Smooth muscle cell (in vitro differentiated cells): ENCODE measurements around the gene NRCAM. TPM values are rescaled to one million over a fixed set of nuclear protein-coding genes. Genes with fewer than 3 reads are reported as not detected.

Experiments used
- DNase-seq: peaks from one replicate; lab custom pipeline; 2025; ENCODE audit not compliant: unreplicated experiment; lab: John Stamatoyannopoulos, UW
- H2AFZ ChIP-seq: fragments of 200-600 bp; sonication (generic); 2 replicates; pipeline ENCODE4 v1.6.0; 2016; ENCODE audit warnings: antibody characterized with exemption, low read depth, mild to moderate bottlenecking
- H3F3A ChIP-seq: fragments of 200-600 bp; sonication (generic); 2 replicates; pipeline ENCODE4 v1.6.0; 2017; ENCODE audit warnings: antibody characterized with exemption, low read depth
- H3K27ac ChIP-seq: fragments of 200-600 bp; sonication (generic); 2 replicates; pipeline ENCODE4 v1.5.1; 2016; ENCODE audit warnings: low read depth, mild to moderate bottlenecking
- H3K27me3 ChIP-seq: fragments of 200-600 bp; sonication (generic); 2 replicates; pipeline ENCODE4 v1.6.1; 2016; ENCODE audit warnings: low read depth, mild to moderate bottlenecking
- H3K36me3 ChIP-seq: fragments of 200-600 bp; sonication (generic); 2 replicates; pipeline ENCODE4 v1.5.1; 2016; ENCODE audit warnings: low read depth
- H3K4me1 ChIP-seq: fragments of 200-600 bp; sonication (generic); 2 replicates; pipeline ENCODE4 v1.5.1; 2016; ENCODE audit warnings: low read depth
- H3K4me2 ChIP-seq: fragments of 200-600 bp; sonication (generic); 2 replicates; pipeline ENCODE4 v1.6.0; 2016; ENCODE audit warnings: mild to moderate bottlenecking
- H3K4me3 ChIP-seq: fragments of 200-600 bp; sonication (generic); 2 replicates; pipeline ENCODE4 v1.5.1; 2016; ENCODE audit warnings: mild to moderate bottlenecking
- H3K79me2 ChIP-seq: fragments of 200-600 bp; sonication (generic); 2 replicates; pipeline ENCODE4 v1.6.0; 2016; ENCODE audit warnings: low read depth, mild to moderate bottlenecking
- H3K9ac ChIP-seq: fragments of 200-600 bp; sonication (generic); 2 replicates; pipeline ENCODE4 v1.6.0; 2016; ENCODE audit warnings: low read depth
- H3K9me3 ChIP-seq: fragments of 200-600 bp; sonication (generic); replicated peaks from 2 replicates; pipeline ENCODE4 v1.5.1; 2016; ENCODE audit warnings: low read depth
- H4K20me1 ChIP-seq: fragments of 200-600 bp; sonication (generic); 2 replicates; pipeline ENCODE4 v1.6.0; 2016; ENCODE audit warnings: low read depth
- WGBS: methylation state at CpG from one replicate; pipeline ENCODE4 v1.1.7; 2016; ENCODE audit warnings: low lambda C conversion rate; 5-methylcytosine and 5-hydroxymethylcytosine counted together
- polyA plus RNA-seq: library from polyadenylated mRNA; unstranded; fragments of >200 nt; fragmentation: Nextera tagmentation; extraction: Ambion mirVana; gene quantifications from 2 replicates; pipeline ENCODE4 v1.2.1, GENCODE V29; 2016
- total RNA-seq: library from RNA; depleted of rRNA; stranded (reverse); fragments of >200 nt; gene quantifications from 2 replicates; pipeline ENCODE4 v1.2.3, GENCODE V29; 2014
- TF ChIP-seq, protein P1 (sequence below): fragments of 200-600 bp; sonication (generic); IDR thresholded peaks from 2 replicates; pipeline ENCODE4 v1.5.1; 2017; ENCODE audit warnings: borderline replicate concordance, mild to moderate bottlenecking, antibody characterized with exemption; ENCODE audit not compliant: insufficient read depth, poor library complexity, severe bottlenecking

The NRCAM gene
- total and polyA plus RNA-seq, 2 experiments from 2014 or later, result 0.49 TPM; not detected in 1

DNA sequence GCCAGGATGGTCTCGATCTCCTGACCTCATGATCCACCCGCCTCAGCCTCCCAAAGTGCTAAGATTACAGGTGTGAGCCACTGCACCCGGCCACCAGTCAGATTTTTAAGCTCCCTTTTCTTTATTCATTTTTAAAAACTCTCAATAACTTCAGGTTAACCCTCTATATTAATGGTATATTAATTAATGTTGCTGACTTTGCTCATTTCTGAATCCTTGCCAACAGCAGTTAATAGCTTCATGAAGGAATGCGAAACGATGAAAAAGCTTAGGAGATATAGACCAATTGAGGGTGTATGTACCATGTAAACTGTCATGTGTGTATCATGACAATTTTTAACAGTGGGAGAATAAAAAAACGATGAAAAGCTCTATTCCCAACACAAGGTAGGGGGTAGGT is 42.2 kb upstream of the NRCAM start:
- H3K4me3 ChIP-seq, result no peak overlapping the region
- H3K4me1 ChIP-seq, result no peaks in the 10 kb centered on the region
- 94% methylated on average over 6 of the region's 6 CpGs for WGBS
- no peaks in the 10 kb centered on the region for H3K9me3 ChIP-seq
- H3F3A ChIP-seq, result no peaks in the 10 kb centered on the region
- H3K9ac ChIP-seq, result no peak overlapping the region
- H3K27ac ChIP-seq, result no peak overlapping the region
- no peak for DNase-seq
- H2AFZ ChIP-seq, result no peak overlapping the region
- peaks cover 3% of the 10 kb centered on the region for H3K79me2 ChIP-seq
- TF ChIP-seq, protein P1, sequence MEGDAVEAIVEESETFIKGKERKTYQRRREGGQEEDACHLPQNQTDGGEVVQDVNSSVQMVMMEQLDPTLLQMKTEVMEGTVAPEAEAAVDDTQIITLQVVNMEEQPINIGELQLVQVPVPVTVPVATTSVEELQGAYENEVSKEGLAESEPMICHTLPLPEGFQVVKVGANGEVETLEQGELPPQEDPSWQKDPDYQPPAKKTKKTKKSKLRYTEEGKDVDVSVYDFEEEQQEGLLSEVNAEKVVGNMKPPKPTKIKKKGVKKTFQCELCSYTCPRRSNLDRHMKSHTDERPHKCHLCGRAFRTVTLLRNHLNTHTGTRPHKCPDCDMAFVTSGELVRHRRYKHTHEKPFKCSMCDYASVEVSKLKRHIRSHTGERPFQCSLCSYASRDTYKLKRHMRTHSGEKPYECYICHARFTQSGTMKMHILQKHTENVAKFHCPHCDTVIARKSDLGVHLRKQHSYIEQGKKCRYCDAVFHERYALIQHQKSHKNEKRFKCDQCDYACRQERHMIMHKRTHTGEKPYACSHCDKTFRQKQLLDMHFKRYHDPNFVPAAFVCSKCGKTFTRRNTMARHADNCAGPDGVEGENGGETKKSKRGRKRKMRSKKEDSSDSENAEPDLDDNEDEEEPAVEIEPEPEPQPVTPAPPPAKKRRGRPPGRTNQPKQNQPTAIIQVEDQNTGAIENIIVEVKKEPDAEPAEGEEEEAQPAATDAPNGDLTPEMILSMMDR, result no peak
- H3K27me3 ChIP-seq, result no peaks in the 10 kb centered on the region
- H3K4me2 ChIP-seq, result no peak overlapping the region
- H4K20me1 ChIP-seq, result peaks cover 18% of the 10 kb centered on the region
- peaks cover 10% of the 10 kb centered on the region for H3K36me3 ChIP-seq

- Histone ChIP-seq H3K27ac (no peak overlapping the region), H3K36me3 (peaks cover 10% of the 10 kb centered on the region), H3K79me2 (peaks cover 3% of the 10 kb centered on the region), H3F3A (no peaks in the 10 kb centered on the region), H2AFZ (no peak overlapping the region), H3K9me3 (no peaks in the 10 kb centered on the region), H4K20me1 (peaks cover 12% of the 10 kb centered on the region), H3K4me1 (no peaks in the 10 kb centered on the region), H3K9ac (no peak overlapping the region), H3K27me3 (no peaks in the 10 kb centered on the region), H3K4me2 (no peak overlapping the region), H3K4me3 (no peak overlapping the region)
- TF ChIP-seq, protein P1, result peak; percentile 89
- DNase-seq, result no peak
- WGBS, result 99% methylated on average over 3 of the region's 3 CpGs
These were observed 41.0 kb upstream of the NRCAM start for GRCh38 chr7:108497082-108497725.

DNA sequence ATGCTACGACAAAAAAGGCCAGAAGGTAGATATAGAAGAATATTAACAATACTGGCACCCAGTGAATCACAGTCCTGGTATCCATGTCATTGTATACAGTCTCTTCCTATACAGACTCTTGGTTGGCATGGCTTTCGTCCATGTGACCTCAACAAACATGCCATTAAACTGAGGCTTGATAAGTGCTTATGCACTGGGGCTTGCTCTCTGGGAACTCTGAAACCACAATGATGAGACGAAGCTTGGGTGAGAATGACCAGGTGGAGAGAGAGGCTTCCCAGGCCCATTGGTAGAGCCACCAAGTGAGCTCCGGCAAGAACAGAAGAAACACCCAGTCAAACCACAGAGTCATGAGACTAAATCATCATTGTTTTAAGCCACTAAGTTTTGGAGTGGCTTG is 36.5 kb upstream of the NRCAM start:
- WGBS, result 83% methylated on average over 4 of the region's 4 CpGs
- Histone ChIP-seq H3K79me2 (peaks cover 3% of the 10 kb centered on the region), H2AFZ (no peak overlapping the region), H3K27ac (no peak overlapping the region), H4K20me1 (peaks cover 4% of the 10 kb centered on the region), H3K4me3 (no peak overlapping the region), H3K9ac (no peak overlapping the region), H3K27me3 (no peaks in the 10 kb centered on the region), H3K4me1 (no peaks in the 10 kb centered on the region), H3K4me2 (no peak overlapping the region), H3K36me3 (peaks cover 5% of the 10 kb centered on the region), H3K9me3 (no peaks in the 10 kb centered on the region), H3F3A (no peaks in the 10 kb centered on the region)
- DNase-seq, result no peak
- TF ChIP-seq, protein P1, result no peak
